ENCODE results near the gene HEATR5A.
"Not testable (repeated sequence)": the region's sequence is repeated elsewhere in the genome, so short reads cannot be mapped to it uniquely, and the experiment has no call there.

Gene HEATR5A

DNA sequence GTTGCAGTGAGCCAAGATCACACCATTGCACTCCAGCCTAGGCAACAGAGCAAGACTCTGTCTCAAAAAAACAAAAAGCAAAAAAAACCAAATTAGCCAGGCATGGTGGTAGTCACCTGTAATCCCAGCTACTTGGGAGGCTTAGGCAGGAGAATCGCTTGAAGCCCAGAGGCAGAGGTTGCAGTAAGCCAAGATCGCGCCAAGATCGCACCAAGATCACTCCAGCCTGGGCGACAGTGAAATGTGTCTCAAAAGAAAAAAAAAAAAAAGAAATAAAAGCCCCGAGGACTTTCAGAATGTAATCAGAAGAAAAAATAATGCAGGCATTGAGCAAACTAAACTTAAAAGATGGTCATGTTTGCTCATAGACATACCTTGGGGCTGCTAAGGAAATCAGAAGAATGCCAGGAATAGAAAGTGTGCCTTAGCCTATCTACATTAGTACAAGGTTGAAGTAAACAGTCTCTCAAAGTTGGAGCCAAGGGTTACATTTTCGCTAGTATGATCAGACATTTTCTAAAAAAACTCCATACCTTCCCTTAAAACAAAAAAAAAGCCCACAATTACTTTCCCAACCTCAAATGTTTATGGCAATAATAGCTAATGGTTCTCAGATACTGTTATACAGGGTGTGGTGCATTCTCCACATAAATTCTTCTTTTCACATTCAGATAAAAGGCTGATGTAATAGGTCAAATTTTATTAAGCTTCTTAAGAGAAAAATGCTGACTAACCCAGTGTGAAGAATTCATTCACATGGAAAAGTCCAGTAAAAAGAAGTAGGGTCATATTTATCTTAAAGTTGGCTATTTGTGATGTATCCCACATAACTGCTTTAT is 21.1 kb upstream of the HEATR5A start:
- Histone ChIP-seq H3K9ac (ENCODE audit: low read length) (no peak overlapping the region), H3K4me3 (ENCODE audit: low read length) (no peak overlapping the region), H3K9me3 (ENCODE audit: control insufficient read depth, low read length) (no peaks in the 10 kb centered on the region), H3K36me3 (ENCODE audit: control insufficient read depth, insufficient read depth, low read length) (no peaks in the 10 kb centered on the region), H3K4me1 (ENCODE audit: control insufficient read depth, insufficient read depth, low read length) (no peaks in the 10 kb centered on the region), H3K27me3 (ENCODE audit: control insufficient read depth, insufficient read depth, low read length) (no peaks in the 10 kb centered on the region)

- no peaks in the 10 kb centered on the region for H3K27me3 ChIP-seq (ENCODE audit: control insufficient read depth, insufficient read depth, low read length)
- H3K36me3 ChIP-seq (ENCODE audit: control insufficient read depth, insufficient read depth, low read length) = no peaks in the 10 kb centered on the region
- H3K4me1 ChIP-seq (ENCODE audit: control insufficient read depth, insufficient read depth, low read length) = no peaks in the 10 kb centered on the region
Measured at GRCh38 chr14:31440280-31440679, 19.9 kb upstream of the HEATR5A start.

DNA sequence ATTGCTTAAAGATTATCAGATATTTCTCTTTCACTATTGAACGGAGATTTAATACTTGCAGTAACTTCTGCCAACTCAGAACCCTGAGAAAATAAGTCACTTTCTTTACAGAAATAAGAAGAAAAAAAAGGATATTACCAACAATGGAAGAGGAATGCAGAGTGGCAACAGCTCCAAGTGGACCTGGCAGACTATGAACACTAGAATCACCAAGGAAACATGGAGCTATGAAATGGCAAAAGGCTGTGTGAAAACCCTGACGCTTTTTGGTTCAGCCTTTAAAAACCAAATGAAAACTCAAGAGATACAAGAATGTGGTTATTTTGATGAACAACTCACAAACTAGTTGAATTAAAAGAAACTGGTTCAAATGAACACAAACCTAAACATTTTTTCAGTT is 19.2 kb upstream of the HEATR5A start:
- Histone ChIP-seq H3K36me3 (ENCODE audit: control insufficient read depth, insufficient read depth, low read length) (no peaks in the 10 kb centered on the region), H3K4me1 (ENCODE audit: control insufficient read depth, insufficient read depth, low read length) (no peaks in the 10 kb centered on the region), H3K9me3 (ENCODE audit: control insufficient read depth, low read length) (no peaks in the 10 kb centered on the region), H3K9ac (ENCODE audit: low read length) (no peak overlapping the region), H3K4me3 (ENCODE audit: low read length) (no peak overlapping the region), H3K27me3 (ENCODE audit: control insufficient read depth, insufficient read depth, low read length) (no peaks in the 10 kb centered on the region)

More at GRCh38 chr14:31440280-31440679, 19.9 kb upstream of the HEATR5A start:
- H3K9me3 ChIP-seq (ENCODE audit: control insufficient read depth, low read length) = no peaks in the 10 kb centered on the region
- H3K4me3 ChIP-seq (ENCODE audit: low read length) = no peak overlapping the region
- H3K9ac ChIP-seq (ENCODE audit: low read length) = no peak overlapping the region

GRCh38 chr14:31437045-31437691 is 16.8 kb upstream of the HEATR5A start:
- not testable (repeated sequence) for H3K36me3 ChIP-seq (ENCODE audit: control insufficient read depth, insufficient read depth, low read length); H3K9me3 ChIP-seq (ENCODE audit: control insufficient read depth, low read length); H3K9ac ChIP-seq (ENCODE audit: low read length); H3K27me3 ChIP-seq (ENCODE audit: control insufficient read depth, insufficient read depth, low read length); H3K4me1 ChIP-seq (ENCODE audit: control insufficient read depth, insufficient read depth, low read length); H3K4me3 ChIP-seq (ENCODE audit: low read length)

GRCh38 chr14:31435276-31435675 is 14.9 kb upstream of the HEATR5A start:
- H3K4me1 ChIP-seq (ENCODE audit: control insufficient read depth, insufficient read depth, low read length) = no peaks in the 10 kb centered on the region
- no peak overlapping the region for H3K9ac ChIP-seq (ENCODE audit: low read length)
- no peaks in the 10 kb centered on the region for H3K9me3 ChIP-seq (ENCODE audit: control insufficient read depth, low read length)
- H3K27me3 ChIP-seq (ENCODE audit: control insufficient read depth, insufficient read depth, low read length) = no peaks in the 10 kb centered on the region
- no peak overlapping the region for H3K4me3 ChIP-seq (ENCODE audit: low read length)
- H3K36me3 ChIP-seq (ENCODE audit: control insufficient read depth, insufficient read depth, low read length) = no peaks in the 10 kb centered on the region

GRCh38 chr14:31430634-31431264 is 10.4 kb upstream of the HEATR5A start:
- Histone ChIP-seq H3K36me3 (ENCODE audit: control insufficient read depth, insufficient read depth, low read length) (no peaks in the 10 kb centered on the region), H3K9ac (ENCODE audit: low read length) (no peak overlapping the region), H3K4me1 (ENCODE audit: control insufficient read depth, insufficient read depth, low read length) (no peaks in the 10 kb centered on the region), H3K27me3 (ENCODE audit: control insufficient read depth, insufficient read depth, low read length) (no peaks in the 10 kb centered on the region), H3K4me3 (ENCODE audit: low read length) (no peak overlapping the region), H3K9me3 (ENCODE audit: control insufficient read depth, low read length) (no peaks in the 10 kb centered on the region)

GRCh38 chr14:31429791-31430190 is 9.4 kb upstream of the HEATR5A start:
- Histone ChIP-seq H3K4me3 (ENCODE audit: low read length) (no peak overlapping the region), H3K9me3 (ENCODE audit: control insufficient read depth, low read length) (no peaks in the 10 kb centered on the region), H3K36me3 (ENCODE audit: control insufficient read depth, insufficient read depth, low read length) (no peaks in the 10 kb centered on the region), H3K9ac (ENCODE audit: low read length) (no peak overlapping the region), H3K27me3 (ENCODE audit: control insufficient read depth, insufficient read depth, low read length) (no peaks in the 10 kb centered on the region), H3K4me1 (ENCODE audit: control insufficient read depth, insufficient read depth, low read length) (no peaks in the 10 kb centered on the region)

GRCh38 chr14:31428011-31428410 is 7.7 kb upstream of the HEATR5A start:
- Histone ChIP-seq H3K9me3 (ENCODE audit: control insufficient read depth, low read length) (no peaks in the 10 kb centered on the region), H3K4me3 (ENCODE audit: low read length) (no peak overlapping the region), H3K36me3 (ENCODE audit: control insufficient read depth, insufficient read depth, low read length) (no peaks in the 10 kb centered on the region), H3K27me3 (ENCODE audit: control insufficient read depth, insufficient read depth, low read length) (no peaks in the 10 kb centered on the region), H3K9ac (ENCODE audit: low read length) (no peak overlapping the region), H3K4me1 (ENCODE audit: control insufficient read depth, insufficient read depth, low read length) (no peaks in the 10 kb centered on the region)

DNA sequence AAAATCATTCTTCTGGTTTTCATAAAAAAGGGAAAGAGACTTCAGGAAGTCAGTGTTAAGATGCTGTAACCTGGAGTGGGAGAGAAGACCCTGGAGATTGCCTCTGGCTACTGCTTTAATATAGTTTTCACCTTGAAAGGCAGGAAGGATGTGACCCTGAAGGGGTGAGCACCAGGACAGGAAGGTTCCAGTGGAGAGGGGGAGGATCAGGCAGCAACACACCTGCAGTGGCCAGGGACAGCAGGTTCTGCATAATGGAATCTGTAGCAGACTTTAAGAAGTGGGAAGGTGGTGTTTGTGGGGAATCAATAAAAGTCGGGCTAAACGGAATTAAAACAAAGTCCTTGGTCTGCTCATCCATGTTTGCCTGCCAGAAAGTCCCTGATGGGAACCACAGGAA is 6.3 kb upstream of the HEATR5A start:
- Histone ChIP-seq H3K27me3 (ENCODE audit: control insufficient read depth, insufficient read depth, low read length) (no peaks in the 10 kb centered on the region), H3K9me3 (ENCODE audit: control insufficient read depth, low read length) (no peaks in the 10 kb centered on the region), H3K9ac (ENCODE audit: low read length) (no peak overlapping the region), H3K4me3 (ENCODE audit: low read length) (no peak overlapping the region), H3K4me1 (ENCODE audit: control insufficient read depth, insufficient read depth, low read length) (no peaks in the 10 kb centered on the region), H3K36me3 (ENCODE audit: control insufficient read depth, insufficient read depth, low read length) (no peaks in the 10 kb centered on the region)

DNA sequence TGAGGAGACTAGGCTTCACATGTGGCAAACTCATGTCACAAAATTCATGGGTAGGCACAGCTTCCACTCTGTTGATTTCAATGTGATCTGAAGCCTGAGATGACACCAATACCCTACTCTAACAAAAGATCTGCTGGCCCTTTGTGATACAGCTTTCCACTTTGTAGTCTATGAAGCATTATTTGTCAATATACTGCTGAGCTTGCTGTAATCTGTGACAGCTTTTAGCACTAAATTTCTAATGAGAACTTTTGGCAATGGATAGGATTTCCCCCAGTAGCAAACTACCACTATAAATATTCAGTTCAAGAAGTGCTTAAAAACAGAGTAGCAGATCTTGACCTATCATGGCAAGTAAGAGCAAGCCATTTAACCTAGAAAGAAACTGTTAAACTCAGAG is 5.6 kb upstream of the HEATR5A start:
- Histone ChIP-seq H3K9ac (ENCODE audit: low read length) (no peak overlapping the region), H3K4me3 (ENCODE audit: low read length) (no peak overlapping the region), H3K9me3 (ENCODE audit: control insufficient read depth, low read length) (no peaks in the 10 kb centered on the region), H3K27me3 (ENCODE audit: control insufficient read depth, insufficient read depth, low read length) (no peaks in the 10 kb centered on the region), H3K4me1 (ENCODE audit: control insufficient read depth, insufficient read depth, low read length) (no peaks in the 10 kb centered on the region), H3K36me3 (ENCODE audit: control insufficient read depth, insufficient read depth, low read length) (no peaks in the 10 kb centered on the region)

DNA sequence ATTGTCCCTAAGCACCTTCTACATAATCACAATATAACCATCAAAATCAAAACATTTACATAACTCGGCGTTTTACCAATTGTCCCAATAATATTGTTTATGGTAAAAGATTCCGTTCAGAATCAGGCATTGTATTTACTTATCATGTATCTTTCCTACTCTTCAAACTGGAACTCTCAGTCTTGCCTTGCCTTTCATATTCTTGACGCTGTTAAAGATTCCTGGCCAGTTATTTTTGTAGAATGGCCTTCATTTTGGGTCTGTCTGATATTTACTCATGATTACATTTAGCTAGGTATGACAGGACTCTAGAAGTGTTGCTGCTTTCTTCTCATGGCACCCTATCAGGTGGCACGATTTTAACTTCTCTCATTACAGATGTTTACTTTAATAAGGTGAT is 850 bp upstream of the HEATR5A start:
- Histone ChIP-seq H3K36me3 (ENCODE audit: control insufficient read depth, insufficient read depth, low read length) (no peaks in the 10 kb centered on the region), H3K4me1 (ENCODE audit: control insufficient read depth, insufficient read depth, low read length) (no peaks in the 10 kb centered on the region), H3K4me3 (ENCODE audit: low read length) (peak overlapping the region; percentile 98), H3K27me3 (ENCODE audit: control insufficient read depth, insufficient read depth, low read length) (no peaks in the 10 kb centered on the region), H3K9me3 (ENCODE audit: control insufficient read depth, low read length) (no peaks in the 10 kb centered on the region), H3K9ac (ENCODE audit: low read length) (peak overlapping the region; percentile 74)

GRCh38 chr14:31419967-31420318 is 407 bp downstream of the HEATR5A start:
- Histone ChIP-seq H3K36me3 (ENCODE audit: control insufficient read depth, insufficient read depth, low read length) (no peaks in the 10 kb centered on the region), H3K27me3 (ENCODE audit: control insufficient read depth, insufficient read depth, low read length) (no peaks in the 10 kb centered on the region), H3K9ac (ENCODE audit: low read length) (peak overlapping the region; percentile 86), H3K4me3 (ENCODE audit: low read length) (peak overlapping the region; percentile 98), H3K9me3 (ENCODE audit: control insufficient read depth, low read length) (no peaks in the 10 kb centered on the region), H3K4me1 (ENCODE audit: control insufficient read depth, insufficient read depth, low read length) (no peaks in the 10 kb centered on the region)

All from mucosa of stomach (tissue), 1 donor.